ENCODE results near the gene GNA12. TPM values are rescaled to one million over a fixed set of nuclear protein-coding genes. Genes with fewer than 3 reads are reported as not detected.

Gene GNA12
- total and polyA plus RNA-seq, 2 of the 4 experiments (the other 2 are of a cell fraction): 14.3 to 93.9 TPM

DNA sequence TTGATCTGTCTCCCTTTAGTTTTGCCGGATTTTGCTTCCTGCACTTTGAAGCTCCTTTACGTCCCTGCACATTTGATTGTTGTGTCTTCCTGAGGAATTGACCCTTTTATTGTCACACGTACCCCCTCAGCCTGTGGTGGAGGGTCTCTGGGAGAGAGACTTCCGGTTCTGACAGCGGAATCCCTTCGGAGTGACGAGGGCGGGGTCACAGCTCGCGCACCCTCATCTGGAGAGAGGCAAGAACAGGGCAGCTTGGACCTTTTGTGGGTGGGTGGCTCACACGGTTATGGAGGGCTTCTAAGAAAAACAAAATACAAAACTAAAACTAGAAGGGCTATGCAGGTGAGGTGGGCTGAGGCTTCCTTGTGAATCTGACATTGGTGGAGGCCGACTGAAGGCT is 130.1 kb downstream of the GNA12 start:
- Histone ChIP-seq H3K9me3 (ENCODE audit: control insufficient read depth, insufficient read depth, low read length) (peaks cover 4% of the 10 kb centered on the region; the same call in 1 of the 2 replicates), H3K23ac (ENCODE audit: low read depth, low read length) (no peak overlapping the region), H2BK5ac (ENCODE audit: low read depth, low read length, poor library complexity, severe bottlenecking) (no peak overlapping the region), H2AK5ac (ENCODE audit: low read depth, low read length) (no peak overlapping the region), H4K8ac (ENCODE audit: low read depth in 2 of 2, low read length in 2 of 2) (no peak overlapping the region), H2BK20ac (ENCODE audit: low read depth, low read length) (no peak overlapping the region), H2AK9ac (replicated peaks; ENCODE audit: low read depth, low read length, poor library complexity) (peak overlapping the region; percentile 15), H2AFZ (replicated peaks; ENCODE audit: low read length, poor library complexity) (no peak overlapping the region), H3K56ac (ENCODE audit: extremely low read depth, insufficient read depth, low read length) (no peak overlapping the region), H2BK120ac (ENCODE audit: low read depth, low read length) (no peak overlapping the region), H3K9me1 (ENCODE audit: insufficient read depth, low read length) (peaks cover 12% of the 10 kb centered on the region), H2BK15ac (ENCODE audit: low read depth, low read length) (no peak overlapping the region), H3K4me1 (ENCODE audit: control insufficient read depth, insufficient read depth, low read length) (peaks cover 11% of the 10 kb centered on the region; the same call in 1 of the 2 replicates), H4K91ac (ENCODE audit: insufficient read depth, low read depth, low read length) (no peak overlapping the region), H3K14ac (replicated peaks; ENCODE audit: low read depth, low read length) (no peak overlapping the region), H3K4ac (ENCODE audit: low read depth, low read length) (no peak overlapping the region), H3K9ac (ENCODE audit: low read depth, low read length) (no peak overlapping the region), H3K27me3 (ENCODE audit: control insufficient read depth, insufficient read depth, low read length) (no peaks in the 10 kb centered on the region), H4K20me1 (ENCODE audit: insufficient read depth, low read length) (no peaks in the 10 kb centered on the region; the same call in 1 of the 2 replicates), H3K36me3 (ENCODE audit: control insufficient read depth, insufficient read depth, low read length) (peaks cover 14% of the 10 kb centered on the region), H4K5ac (ENCODE audit: low read depth, low read length) (no peak overlapping the region), H3K27ac (ENCODE audit: insufficient read depth, low read length) (no peak overlapping the region), H3K79me1 (ENCODE audit: low read depth in 1 of 2, low read length in 2 of 2) (peaks cover 0 to 18% of the 10 kb centered on the region in 2 experiments; a peak in 3 of 4 replicates), H3K4me3 (ENCODE audit: insufficient read depth, low read depth, low read length) (no peak overlapping the region), H3K18ac (ENCODE audit: low read depth, low read length) (no peak overlapping the region), H3K4me2 (ENCODE audit: low read depth, low read length) (no peak overlapping the region)
- WGBS, 2 experiments (ENCODE audit: extremely low coverage in 2 of 2, insufficient read length in 1 of 2): 100% methylated on average over 3 of the region's 12 CpGs; no CpG with 5 or more reads in 1 of the 2 experiments
- TF ChIP-seq MAZ (IDR thresholded peaks at IDR 0.05; ENCODE audit: borderline replicate concordance, low read depth, low read length) (no peak), FOS (IDR thresholded peaks at IDR 0.05; ENCODE audit: low read depth, low read length) (no peak), MXI1 (IDR thresholded peaks at IDR 0.05; ENCODE audit: borderline replicate concordance, low read depth, low read length) (no peak), NFE2L2 (IDR thresholded peaks at IDR 0.05; ENCODE audit: low read depth, low read length) (no peak)
- TF ChIP-seq, protein P1, sequence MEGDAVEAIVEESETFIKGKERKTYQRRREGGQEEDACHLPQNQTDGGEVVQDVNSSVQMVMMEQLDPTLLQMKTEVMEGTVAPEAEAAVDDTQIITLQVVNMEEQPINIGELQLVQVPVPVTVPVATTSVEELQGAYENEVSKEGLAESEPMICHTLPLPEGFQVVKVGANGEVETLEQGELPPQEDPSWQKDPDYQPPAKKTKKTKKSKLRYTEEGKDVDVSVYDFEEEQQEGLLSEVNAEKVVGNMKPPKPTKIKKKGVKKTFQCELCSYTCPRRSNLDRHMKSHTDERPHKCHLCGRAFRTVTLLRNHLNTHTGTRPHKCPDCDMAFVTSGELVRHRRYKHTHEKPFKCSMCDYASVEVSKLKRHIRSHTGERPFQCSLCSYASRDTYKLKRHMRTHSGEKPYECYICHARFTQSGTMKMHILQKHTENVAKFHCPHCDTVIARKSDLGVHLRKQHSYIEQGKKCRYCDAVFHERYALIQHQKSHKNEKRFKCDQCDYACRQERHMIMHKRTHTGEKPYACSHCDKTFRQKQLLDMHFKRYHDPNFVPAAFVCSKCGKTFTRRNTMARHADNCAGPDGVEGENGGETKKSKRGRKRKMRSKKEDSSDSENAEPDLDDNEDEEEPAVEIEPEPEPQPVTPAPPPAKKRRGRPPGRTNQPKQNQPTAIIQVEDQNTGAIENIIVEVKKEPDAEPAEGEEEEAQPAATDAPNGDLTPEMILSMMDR (conservative IDR thresholded peaks at IDR 0.05; ENCODE audit: low read depth, low read length): no peak
- intact Hi-C loops (cut with micrococcal nuclease) (no loop called here), dilution Hi-C loops (cut with HindIII; ENCODE audit: low sequenced_read_pairs, unreplicated experiment) (no loop called here), in situ Hi-C loops (cut with MboI; ENCODE audit: low sequenced_read_pairs) (no loop called here)
- ATAC-seq (ENCODE audit: low read depth): no peak
- CTCF ChIA-PET: no interaction called here
- no peak for DNase-seq
- BruUV-seq (replicated peaks): no TSS peak
- POLR2A ChIA-PET (ENCODE audit: unreplicated experiment): no interaction called here

Measured in IMR-90 (cell line).